ENCODE measurements around the gene C16orf74.

C16orf74 gene

DNA sequence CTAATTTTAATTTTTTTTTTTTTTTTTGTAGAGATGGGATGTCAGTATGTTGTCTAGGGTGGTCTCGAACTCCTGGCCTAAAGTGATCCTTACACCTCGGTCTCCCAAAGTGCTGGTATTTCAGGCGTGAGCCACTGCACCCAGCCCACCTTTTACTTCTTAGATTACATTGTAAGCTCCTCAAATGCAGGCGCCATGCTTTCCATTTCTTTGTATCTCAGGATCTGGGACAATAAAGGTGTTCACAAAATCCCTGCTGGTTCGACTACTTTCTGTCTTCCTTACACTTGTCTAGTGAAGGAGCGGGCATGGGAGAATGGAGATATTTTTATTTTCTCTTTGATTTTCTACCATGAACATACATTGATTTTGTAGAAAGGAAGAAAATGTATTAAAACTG, 23.2 kb upstream of the C16orf74 start:
- FAIRE-seq = no peak

DNA sequence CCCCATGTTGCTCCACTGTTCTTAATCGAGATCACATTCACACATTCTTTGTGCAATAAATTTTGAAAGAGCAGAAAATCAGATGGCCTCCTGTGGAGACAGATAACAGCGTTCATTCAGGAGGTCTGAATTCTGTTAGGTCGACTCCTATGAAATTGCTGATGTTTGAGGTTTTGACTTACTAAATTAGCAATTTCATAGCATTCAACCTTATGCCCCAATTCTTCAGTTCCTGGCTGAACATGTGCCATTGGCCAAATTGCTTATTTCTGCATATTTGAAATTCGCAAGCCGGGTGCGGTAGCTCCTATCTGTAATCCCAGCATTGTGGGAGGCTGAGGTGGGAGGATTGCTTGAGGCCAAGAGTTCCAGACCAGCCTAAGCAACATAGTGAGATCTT, 22.1 kb upstream of the C16orf74 start:
- FAIRE-seq = no peak

DNA sequence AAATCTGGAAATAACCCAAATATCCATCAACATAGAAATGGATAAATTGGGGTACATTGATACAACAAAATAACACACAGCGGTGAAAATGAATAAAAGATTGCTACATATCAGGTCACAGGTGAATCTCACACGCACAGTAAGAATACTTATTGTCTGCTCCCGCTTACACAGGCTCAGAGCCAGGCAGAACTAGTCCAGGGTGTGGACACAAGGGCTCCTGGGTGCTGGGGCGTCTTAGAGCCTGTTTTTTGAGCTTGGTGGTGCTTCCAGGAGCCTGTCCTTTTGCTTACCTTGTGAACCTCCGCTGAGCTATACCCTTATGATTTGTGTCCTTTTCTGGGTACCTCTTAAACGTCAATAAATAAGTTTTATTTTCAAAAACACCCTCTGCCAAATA, 19.8 kb upstream of the C16orf74 start:
- no peak for FAIRE-seq

DNA sequence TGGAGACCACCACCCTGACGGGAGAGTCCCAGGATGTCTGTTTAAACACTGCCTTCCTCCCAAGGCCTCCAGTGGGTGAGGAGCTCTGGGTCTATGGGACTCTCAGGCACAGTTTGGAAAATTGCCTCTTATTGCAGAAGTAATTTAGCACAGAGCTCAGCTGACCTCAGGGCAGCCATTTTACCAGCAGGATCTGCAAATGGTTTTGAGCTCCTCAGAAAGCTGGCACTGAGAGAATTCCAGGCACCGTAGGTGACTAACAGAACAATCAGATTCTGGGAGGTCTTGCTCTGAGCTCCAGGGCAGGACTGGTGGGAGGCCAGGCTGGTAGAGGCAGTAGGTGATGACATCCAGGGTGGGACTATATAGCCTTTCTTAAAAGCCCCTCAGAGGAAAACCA, 17.3 kb upstream of the C16orf74 start:
- FAIRE-seq = no peak

DNA sequence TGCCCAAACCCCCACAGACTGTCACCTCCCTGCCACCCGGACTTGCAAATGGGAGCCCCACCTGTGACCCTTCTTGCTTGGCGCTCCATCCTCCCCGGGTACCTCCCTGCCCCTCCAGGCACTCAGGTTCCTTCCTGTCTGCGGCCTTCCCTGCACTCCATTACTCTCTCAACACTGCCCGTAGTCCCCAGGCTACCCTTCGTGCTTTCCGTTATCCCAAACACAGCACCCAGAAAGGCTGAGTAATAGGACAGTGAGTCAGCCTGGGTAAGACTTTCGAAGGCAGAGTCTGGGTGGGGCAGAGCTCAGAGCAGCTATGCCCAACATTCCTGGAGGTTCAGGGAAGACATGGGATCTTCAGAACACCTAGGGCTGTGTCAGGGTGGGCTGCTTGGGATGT, 16.6 kb upstream of the C16orf74 start:
- FAIRE-seq = no peak

DNA sequence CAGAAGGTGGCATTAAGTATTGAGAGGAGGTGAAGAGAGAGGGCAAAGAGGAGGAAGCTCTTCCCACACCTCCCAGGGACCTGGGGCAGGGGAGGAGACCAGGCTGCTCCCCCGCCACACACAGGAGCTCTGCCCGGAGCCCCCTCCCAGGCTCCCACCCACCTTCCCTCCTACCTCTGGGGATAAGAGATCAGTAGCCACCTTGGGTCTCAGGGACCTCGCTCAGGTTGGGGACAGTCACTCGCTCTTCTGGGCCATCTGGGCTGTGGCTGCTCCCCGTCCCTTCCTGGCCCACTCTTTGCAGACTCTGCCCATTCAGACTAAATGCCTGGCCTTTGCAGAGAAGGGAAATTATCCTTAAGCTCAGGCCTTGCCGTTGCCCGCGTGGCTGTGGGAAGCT, 14.9 kb upstream of the C16orf74 start:
- no peak for FAIRE-seq

DNA sequence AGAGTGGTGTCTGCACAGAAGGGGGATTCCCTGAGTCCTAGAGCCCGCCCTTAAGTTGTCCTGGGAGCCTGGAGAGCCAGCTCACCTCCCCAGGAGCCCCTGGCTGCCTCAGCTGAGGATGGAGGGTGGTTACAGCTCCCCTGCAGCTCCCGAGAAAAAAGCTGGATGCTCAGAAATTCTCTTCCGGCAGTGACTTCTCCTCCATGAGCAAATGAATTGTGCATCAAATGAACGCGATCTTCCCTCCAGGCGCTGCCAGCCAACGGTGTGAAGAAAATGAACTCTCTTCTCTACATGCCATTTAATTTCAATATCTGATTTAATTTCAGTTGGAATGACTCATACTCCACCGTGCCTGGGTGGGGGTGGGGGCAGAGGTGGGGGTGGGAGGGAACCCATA, 14.3 kb upstream of the C16orf74 start:
- no peak for FAIRE-seq

DNA sequence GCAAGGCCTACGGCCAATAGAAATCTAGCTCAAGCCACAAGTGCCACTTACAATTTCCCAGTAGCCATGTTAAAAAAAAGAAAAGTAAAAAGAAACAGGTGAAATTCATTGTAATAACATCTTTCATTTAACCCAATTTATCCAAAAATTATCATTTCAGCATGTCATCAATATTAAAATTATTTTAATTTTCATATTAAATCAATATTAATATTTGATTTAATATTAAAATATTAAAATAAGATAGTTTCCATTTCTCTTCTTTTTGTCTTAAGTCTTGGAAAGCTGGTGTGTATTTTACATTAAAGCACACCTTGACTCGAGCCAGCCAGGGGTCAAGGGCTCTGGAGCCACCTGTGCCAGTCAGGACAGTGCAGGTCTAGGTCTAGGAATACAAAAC, 12.7 kb upstream of the C16orf74 start:
- FAIRE-seq = no peak

DNA sequence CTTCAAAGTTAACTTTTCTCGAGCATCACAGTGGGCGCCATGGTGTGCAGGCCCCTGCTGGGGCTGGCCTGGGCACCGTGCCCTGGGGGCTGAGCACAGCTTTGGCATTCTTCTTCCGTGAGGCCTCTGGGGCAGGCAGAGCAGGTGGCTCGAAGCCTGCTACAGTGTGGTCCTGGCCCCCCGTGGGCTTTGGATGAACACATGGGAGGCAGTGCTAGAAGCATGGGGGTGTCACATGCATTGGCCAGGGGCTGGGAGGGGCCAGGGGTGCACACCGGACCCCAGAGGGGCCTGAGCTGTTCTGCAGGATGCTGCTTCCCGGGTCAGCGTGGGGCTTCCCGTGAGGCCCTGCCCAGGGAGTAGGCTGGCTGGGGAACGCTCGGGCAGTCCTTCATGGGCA, 12.1 kb upstream of the C16orf74 start:
- FAIRE-seq = no peak

DNA sequence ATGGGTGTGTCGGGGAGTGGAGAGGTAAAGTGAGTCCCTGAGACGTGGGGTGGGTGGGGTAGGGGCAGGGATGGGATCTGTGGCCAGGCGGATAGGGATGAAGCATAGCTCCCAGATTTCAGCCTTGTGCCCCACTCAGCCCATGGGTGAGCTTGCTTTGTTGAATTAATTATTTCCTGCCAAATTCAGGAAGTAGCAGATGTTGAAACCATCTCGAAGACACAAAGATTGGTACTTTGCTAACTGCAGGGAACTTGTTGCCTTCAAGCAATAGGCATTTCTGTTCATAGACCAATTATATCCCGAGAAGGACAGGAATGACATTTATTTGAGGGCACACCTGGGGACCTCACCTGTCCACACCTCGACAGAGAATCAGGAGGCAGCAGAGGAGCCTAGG, 11.0 kb upstream of the C16orf74 start:
- FAIRE-seq = no peak

DNA sequence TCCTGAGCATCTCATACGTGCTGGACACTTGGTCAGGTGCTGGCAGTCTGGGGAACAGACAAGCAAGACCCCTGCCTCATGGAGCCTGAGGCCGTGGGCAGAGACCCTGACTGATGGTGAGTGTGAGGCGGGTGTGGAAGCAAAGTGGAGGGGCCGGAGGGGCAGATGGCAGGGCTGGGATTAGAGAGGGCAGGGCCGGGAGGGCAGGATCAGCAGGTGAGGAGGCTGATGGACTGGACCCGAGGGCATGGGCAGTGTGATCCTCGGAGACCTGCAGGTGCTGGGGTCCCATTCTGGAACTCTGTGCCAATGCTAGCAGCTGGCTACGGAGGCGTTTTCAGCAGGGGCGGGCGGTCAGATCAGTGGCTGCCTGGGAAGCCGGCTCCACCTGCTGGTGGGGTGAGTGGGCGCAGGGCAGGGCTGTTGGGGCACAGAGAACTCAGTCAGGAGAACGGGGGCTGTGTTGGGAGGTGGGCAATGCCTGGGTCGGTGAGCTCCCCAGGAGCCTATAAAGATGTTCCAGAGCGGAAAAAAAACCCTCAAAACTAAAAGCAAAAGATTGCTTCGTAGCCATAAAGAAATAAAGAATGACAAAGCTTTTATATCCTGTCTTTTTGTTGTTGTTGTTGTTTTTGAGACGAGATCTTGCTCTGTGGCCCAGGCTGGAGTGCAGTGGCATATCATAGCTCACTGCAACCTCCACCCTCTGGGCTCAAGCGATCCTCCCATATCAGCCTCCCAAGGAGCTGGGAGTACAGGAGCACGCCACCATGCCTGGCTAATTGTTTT, 8.9 kb upstream of the C16orf74 start:
- FAIRE-seq = no peak

DNA sequence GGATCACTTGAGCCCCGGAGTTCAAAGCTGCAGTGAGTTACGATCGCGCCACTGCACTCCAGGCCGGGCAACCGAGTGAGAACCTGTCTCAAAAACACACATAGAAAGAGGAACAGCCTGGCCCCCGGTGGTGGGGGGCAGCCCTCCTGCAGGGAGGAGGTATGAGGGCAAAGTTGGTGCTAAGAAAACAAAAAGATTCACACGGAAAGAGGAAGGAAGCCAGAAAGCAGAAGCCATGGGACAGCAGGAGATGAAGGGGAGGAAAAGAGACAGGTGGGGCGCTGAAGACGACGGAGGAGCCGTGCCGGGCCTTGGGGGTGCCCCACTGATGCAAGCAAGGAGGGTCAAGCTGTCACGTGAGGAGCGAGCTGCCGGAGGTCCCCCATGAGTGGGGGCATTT, 8.2 kb upstream of the C16orf74 start:
- FAIRE-seq = no peak

DNA sequence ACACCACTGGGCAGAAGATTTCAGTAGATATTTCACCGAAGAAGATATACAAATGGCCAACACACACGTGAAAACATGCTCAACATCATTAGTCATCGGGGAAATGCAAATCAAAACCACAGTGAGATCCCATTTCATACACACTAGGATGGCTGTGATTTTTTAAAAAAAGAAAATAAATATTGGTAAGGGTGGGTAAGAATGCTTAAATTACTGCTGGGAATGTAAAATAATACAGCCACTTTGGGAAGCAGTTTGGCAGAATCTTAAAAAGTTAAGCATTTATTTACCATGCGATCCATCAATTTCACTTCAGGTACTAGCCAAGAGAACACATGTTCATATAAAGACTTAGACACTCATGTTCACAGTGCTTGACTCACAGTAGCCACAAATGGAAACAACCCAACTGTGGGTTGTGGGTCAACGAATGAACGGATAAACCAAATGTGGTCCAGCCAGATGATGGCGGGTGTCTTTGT, 6.5 kb upstream of the C16orf74 start:
- no peak for FAIRE-seq

DNA sequence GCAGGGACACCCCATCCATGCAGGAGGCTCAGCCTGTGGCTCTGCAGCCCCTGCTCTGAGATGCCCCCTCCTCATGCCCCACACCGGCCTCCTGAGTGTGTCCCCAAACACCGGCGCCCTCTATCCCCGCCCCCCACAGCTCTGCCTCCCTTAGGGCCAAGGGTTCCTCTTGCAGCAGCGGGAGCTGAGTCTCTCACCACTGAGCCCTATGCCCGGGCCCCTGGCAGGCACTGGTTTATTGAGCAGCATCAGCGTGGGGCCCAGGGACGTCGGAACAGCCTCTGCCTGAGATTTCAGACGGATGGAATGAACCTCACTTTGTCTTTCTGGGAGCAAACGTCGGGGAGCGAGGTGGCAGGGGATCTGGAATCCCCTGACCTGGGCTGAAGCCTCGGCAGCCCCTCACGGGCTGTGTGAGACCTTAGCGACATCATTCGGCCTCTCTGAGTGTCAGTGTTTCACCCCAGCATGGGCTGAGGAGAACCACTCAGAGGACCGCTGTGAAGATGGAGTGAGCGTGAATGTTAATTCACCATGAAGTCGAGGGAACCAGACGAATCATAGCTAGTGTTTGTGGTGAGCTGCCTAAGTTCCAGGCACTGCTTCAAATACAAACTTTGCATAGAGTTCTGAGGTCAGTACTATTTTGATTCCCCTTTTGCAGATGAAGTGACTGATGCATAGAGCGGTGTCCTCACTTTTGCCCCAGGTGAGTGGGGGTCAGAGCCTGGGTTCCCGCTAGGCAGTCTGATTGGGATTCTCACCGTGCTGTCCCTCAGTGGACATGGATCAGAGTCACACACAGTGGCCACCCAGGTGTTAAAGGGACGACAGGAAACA, 5.3 kb upstream of the C16orf74 start:
- no peak for FAIRE-seq

DNA sequence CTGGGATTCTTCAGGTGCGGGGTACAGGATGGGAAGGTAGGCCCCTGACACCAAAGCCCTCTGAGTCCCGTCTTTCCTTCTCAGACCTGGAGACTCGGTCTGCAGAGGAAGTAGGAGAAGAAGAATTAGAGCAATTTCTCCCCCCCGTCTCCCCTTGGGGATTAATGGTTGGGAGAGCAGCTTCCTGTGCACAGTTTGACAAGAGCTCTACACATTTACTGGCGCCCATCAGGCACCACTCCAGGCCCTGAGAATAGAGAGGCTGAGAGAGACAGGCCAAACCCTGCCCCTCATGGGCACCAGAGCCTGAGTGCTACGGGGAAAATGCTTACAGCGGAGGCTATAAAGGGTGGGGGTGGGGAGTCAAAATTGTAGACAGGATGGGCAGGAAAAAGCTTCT, 3.5 kb upstream of the C16orf74 start:
- no peak for FAIRE-seq

DNA sequence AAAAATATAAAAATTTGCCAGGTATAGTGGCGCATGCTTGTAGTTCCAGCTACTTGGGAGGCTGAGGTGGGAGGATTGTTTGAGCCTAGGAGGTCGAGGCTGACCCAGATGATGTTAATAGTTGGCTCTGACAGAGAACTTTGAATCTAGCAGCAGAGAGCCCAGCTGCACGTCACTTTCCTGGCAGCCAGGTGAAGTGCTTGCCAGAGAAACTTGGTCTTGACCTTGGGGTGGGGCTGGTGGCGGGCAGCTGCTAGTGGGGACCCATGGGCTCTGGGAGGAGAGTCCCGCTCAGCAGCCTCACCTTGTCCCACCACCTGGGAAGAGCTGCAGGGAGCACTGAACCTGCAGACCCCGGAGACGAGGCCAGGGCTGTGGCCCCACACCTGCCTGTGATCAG, 3.1 kb upstream of the C16orf74 start:
- FAIRE-seq = no peak

DNA sequence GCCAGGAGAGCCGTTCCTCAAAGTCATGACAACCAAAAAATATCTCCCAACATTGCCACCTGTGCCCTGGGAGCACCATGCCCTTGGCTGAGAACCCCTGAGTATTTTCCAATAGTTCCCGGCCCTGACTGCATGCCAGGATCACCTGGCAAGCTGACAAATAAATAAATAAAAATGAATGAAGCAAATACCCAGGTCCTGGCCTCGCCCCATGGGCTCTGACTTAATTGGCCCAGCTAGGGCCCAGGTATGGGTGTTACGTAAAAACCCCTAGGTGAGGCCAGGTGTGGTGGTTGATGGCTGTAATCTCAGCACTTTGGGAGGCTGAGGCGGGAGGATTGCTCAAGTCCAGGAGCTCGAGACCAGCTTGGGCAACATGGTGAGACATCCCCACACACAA, 2.7 kb upstream of the C16orf74 start:
- FAIRE-seq = no peak

DNA sequence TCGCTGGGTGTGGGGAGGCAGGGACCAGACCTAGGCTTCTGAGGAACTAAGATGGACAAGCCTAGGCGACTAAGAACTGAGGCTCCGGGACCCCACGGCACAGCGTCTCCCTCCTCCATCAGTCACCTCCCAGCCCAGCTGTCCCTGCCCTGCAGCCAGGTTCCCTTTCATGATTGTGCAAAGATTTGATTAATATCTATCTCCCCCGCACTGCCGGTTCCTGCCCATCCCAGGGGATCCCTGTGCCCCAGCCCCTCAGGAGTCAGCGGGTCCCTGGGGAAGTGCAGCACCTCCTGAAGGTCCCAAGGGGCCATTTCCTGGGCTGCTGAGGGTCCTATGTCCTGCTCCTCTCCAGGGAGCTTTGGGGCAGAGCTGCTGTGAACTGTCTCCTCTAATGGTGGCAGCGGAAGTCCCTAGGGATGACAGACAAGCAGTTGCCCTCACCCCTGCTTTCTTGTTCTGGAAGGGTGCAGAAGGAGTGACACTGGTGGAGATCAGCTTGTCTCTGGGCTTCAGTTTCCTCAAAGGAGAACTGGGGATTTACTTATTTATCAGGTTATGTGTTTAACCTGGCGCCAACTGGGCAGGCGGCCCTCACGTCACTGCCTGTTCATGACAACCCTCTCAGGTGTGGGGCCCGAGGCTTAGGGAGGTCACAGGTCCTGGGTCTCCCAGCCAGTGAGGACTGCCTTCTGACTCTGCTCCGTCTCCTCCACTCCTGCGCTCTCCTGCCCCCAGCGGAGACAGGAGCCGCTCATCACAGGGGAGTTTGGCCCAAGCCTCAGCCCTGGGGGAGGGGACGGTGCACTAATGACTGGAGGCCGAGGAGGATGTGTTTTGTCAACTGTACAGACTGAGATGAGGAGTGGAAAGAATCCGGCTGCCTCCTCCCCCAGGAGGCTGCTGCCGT, 1.9 kb upstream of the C16orf74 start:
- FAIRE-seq = no peak

DNA sequence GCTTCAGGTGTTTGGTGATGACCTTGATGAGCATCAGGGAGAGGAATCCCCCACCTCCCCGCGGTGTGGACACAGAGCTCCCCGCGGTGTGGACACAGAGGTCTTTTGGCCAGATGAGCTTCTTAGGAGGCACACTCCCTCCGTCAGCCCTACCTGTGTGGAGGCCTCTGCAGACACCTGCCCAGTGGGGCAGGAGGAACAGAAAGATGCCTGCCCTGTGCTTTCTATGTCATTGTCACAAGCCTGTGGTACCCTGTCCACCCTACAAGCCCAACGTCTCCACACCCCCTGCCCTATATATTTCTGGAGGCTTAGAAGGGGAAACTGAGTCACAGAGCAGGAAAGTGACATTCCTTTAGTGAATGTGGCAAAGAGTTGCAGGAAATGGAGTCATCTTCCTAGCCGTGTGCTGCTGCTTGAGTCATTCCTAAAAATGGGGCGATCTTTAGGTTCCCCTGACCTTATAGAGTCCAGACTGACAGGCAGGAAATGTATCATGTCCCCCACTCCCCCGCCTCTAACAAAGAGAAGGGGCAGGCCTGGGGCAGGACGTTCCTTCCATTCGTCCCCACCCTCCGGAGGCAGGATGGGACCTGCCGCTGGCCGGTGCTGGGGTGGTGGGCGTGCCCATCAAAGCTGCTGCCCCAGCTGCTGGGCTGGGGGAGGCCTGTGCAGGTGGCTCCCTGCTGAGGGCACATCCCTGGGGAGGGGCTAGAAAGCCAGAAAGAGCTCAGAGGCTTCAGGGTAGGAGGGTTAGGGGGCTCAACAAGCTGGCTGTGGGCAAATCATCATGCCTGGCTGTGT, 1.0 kb upstream of the C16orf74 start:
- FAIRE-seq = no peak

DNA sequence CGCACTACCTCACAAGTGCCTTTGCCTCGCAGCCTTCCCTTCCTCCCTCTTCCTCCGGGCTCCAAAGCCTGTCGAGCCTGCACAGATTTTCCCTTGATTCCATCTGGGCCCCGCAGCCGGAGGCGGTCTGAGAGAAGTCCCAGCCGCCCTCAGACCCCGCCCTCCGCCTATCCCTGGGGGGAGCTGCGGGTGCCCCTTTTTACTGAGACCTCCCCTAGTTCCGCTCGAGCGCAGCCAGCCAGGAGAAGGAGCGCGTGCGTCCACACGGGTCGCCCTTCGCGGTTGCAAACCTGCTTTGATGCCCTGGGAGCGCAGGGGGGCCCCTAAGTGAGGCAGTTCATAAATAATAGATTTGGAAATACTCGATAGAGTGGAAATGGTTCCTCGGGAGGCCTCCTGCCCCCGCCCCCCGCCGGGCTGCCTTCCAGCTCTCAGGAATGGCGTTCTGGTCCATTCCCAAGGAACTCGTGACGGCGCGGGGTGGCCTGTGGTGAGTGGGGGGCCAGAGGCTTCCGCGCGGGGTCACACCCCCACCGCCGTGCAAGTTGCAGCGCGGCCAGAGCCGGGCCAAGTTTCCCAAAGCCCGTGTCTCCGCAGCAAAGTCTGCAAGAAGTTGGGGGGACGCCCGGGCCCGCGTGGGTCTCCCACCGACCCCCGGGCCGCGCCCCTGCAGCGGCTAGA, 610 bp downstream of the C16orf74 start:
- FAIRE-seq = no peak

DNA sequence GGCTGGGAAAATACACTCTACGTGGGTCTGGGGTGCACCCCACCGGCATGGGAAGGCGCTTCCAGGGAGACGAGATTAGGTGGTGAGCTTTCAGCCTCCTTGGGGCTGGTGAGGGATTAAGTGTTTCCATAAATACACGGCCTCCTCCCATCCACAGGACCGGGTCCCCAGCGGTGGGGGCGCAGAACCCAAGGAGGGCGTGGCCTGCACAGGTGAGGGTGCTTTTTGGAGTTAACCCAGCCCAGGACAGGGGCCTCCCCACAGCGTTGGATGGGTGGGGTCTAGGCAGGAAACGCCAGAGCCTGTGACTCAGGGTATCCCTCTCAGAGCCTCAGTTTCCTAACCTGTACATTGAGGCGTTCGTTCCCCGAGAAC, 1.1 kb downstream of the C16orf74 start:
- FAIRE-seq = no peak

Measured in TTC549 (cell line).